NCI-H146 (cell line): ENCODE data around the gene RCCD1.

Experiments used
- DNase-seq: peaks from one replicate; lab custom pipeline; 2025; lab: John Stamatoyannopoulos, UW

RCCD1 gene

DNA sequence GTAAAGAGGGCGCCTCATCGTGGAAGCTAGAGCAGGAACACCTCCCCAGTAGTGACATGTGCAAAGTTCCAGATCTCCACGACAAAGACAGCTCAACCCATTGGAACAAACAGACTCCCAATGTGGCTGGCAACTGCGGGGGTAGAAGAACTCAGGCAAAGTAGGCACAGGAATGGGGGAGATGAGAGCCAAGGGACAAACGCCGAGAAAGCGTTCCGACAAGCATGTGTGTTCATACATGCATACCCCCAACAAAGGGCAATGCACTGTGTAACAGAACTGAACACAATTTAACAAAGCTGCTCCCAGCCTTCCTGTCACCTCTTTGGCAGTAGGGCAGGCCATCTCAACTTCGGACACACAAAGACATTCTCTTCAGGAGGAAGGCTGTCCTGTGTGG is 11.6 kb downstream of the RCCD1 start:
- DNase-seq, result no peak

DNA sequence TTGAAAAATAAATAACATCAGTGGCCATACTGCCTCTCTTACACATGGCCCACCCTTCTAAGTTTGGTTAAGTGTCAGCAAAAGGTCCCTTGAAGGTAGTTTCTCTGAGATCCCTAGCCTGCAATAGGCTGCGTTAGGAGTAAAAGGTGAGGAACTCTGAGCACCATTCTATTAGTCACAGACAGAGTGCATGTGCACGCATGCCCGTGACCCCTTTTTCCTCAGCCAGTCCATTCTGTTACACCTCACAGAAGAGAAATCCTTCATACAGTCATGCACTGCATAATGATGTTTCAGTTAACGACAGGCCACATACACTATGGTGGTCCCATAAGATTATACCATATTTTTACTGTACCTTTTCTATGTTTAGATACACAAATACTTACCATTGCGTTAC is 12.5 kb downstream of the RCCD1 start:
- DNase-seq, result no peak

DNA sequence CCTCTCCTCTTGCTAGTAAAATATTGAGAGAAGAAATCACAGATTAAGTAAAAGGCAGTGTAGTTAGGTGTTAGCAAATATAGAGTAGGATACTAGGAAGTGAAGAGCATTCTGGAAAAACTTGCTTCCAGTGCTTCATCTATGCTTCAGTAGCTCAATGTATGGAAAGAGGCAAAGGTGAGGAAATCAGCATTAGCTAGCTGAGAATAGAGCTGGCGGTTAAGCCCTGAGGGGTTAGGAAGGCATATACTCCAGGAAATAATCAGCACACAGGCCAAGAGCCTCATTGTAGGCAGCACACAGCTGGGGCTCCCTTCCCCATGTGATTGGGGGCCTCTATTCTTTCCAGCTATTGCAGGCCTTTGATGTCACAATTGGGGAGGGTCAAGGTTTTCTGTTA is 13.8 kb downstream of the RCCD1 start:
- no peak for DNase-seq

DNA sequence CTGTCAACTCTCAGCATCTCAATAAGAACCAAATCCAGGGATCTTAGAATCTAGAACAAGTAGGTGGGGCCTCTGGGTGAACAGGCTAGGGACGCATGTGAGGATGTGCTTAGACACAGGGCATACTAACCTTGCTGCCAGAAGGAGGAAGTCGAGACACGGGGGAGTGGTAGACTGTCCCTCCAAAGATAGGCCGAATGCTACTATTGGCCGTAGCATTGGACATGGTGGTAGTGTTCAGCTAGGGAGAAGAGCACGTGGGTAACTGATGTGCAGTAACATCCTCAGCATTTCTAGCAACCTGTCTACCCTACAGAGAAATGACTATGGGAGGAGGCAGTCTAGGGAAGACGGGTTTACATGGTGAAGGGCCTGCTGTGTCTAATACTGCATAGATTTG is 15.6 kb downstream of the RCCD1 start:
- DNase-seq, result no peak

DNA sequence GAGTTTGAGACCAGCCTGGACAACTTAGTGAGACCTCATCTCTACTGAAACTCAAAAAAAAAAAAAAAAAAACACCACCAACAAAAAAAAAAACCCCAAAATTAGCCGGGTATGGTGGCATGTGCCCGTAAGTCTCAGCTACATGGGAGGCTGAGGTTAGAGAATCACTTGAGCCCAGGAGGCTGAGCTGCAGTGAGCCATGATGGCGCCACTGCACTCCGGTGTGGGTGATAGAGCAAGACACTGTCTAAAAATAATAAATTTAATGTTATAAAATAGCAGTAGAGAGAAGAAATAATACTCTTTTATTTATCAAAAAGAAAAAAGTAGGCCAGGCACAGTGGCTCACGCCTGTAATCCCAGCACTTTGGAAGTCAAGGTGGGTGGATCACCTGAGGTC is 17.4 kb downstream of the RCCD1 start:
- DNase-seq, result no peak

DNA sequence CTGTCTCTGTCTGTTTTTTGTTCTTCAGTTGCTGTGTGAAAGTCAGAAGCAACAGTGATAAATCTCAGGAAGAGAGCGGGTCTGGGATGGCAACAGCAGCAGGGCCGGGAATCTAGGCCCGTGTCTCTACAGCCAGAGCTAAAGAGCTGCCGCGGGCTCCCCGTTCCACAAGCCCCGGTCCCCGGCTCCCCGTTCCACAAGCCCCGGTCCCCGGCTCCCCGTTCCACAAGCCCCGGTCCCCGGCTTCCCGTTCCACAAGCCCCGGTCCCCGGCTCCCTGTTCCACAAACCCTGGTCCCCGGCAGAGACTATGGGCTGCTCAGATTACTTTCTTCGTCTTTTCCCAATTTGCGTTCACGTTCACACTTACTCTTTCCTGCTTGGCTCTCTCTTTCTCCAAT is 19.5 kb downstream of the RCCD1 start:
- DNase-seq, result no peak

DNA sequence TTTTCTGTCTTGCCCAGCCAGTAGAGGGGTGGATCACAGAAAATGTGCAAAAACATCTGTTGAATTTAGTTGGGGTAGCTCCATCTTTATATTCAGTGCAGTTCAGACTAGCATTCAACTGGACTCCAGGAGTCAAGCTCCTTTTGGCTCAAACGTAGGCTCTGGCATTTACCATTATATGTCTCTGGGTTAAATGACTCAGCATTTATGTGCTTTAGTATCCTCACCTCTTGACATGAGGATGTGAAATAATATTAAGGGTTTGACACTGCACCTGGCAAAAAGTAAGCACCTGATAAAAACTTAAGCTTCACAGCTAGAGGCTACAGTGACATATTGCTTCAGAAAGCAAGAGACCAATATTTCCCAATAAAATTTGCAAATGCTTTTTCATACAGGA is 24.9 kb downstream of the RCCD1 start:
- no peak for DNase-seq

DNA sequence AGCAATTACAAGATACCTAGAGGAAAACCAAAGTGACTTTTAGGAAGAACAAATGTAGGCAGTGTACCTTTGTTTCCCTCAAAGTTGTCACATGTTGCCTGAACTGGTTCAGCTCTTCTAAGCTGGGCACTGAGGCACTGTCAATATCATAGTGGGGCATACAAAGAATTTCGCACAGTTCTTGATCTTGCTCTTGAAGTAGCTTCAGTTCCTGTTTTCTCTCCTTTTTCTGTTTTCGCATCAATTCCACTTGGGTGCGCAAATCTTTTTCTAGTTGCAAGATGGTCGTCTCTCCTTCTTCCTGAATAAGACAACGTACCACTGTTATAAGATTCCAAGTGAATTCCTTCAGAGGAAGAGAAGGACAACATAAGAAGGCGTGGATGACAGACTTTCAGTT is 27.0 kb downstream of the RCCD1 start:
- DNase-seq, result no peak

DNA sequence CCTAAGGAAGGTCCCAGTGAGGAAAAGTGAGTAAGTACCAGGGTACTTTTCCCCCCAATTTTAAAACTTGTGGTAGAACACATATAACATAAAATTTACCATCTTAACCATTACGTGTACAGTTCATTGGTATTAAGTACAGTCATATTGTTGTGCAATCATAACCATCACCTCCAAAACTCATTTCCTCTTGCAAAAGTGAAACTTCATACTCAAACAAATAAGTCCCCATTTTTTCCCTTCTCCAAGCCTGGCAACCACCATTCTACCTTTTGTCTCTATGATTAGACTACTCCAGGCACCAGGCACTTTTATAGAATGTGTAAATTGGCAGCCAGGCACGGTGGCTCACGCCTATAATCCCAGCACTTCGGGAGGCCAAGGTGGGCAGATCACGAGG is 27.5 kb downstream of the RCCD1 start:
- DNase-seq, result no peak

DNA sequence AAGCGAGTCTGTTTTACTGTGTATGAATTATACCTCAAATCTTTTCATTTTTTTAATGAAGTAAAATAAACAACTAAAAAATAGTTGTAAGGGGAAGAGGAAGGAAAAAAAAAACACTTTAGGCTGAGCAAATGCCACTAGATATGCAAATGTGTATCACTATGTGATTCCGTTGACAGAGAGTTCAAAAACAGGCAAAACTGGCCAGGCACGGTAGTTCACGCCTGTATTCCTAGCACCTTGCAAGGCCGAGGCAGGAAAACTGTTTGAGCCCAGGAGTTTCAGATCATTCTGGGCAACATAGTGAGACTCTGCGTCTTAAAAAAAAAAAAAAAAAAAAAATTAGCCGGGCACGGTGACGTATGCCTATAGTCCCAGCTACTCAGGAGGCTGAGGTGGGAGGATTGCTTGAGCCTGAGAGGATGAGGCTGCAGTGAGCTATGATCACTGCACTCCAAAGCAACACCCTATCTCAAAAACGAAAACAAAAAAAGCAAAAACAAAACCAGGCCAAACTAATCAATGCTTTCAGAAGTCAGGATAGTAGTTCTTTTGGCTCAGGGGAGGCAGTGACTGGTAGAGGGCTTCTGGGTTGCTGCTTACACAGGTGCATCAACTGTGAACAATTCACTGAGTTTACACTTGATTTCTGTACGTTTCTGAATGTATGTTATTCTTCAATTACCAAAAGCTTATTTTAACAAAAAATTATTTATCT is 32.3 kb downstream of the RCCD1 start:
- no peak for DNase-seq

DNA sequence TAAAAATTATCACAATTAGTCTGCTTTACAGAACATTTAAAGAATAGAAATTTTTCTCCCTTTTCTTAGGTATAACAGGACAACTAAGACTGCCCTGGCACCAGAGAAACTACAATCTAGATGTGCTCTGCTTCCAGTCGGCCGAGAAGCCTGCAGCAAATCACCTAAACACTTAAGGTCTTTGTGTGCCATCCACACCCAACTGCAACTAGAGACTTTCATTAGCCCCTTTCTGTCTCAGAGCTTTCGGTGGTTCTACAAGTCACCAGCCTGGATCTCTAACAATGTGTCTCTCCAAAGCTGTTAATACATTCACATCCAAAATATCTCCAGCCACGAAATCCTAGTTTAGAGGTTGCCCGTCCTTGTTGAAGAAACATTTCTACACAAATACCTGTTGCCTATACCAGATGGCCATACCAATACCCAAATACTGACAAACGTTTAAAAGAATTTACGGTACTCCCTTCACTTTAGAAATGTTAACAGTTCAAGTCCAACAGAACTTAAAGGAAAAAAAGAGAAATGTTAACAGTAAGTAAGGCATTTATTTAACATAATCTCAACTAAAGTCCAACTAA is 33.0 kb downstream of the RCCD1 start:
- no peak for DNase-seq

DNA sequence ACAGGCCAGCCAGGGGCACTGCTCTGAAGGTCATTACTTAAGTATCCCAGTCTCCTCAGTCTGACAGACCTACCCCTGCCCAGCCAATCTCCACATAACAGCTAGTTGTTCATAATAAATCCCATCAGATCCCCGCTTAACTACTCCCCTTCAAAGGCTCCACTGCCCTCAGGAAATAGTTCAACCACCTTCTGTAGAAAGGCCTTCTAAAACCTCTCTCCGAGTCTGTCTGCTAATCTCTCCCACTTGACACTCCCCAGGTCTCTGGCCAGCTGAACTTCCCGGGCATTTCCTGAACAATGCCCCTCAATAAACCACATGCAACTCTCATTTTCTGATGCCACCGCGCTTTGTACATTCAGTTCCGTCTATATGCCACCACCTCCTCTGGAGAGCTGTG is 33.6 kb downstream of the RCCD1 start:
- no peak for DNase-seq

DNA sequence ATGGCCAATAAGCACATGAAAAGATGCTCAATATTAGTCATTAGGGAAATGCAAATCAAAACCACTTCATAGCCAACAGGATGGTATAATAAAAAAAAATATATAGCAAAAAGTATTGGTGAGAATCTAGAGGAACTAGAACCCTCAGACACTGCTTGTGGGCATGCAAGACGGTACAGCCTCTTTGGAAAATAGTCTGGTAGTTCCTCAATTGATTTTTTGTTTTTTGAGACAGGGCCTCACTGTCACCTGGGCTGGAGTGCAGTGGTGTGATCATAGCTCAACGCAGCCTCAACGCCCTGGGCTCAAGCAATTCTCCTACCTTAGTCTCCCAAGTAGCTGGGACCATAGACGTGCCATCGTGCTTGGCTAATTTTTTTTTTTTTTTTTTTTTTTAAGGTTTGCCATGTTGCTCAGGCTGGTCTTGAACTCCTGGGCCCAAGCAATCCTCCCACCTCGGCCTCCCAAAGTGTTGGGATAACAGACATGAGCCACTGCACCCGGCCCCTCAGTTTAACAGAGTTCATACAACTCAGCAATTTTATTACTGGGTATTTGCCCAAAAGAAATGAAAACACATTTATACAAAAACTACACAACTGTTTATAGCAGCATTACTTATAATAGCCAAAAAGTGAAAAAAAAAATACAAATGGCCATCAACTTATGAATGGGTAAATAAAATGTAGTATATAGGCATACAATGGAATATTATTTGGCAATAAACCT is 34.5 kb downstream of the RCCD1 start:
- no peak for DNase-seq

DNA sequence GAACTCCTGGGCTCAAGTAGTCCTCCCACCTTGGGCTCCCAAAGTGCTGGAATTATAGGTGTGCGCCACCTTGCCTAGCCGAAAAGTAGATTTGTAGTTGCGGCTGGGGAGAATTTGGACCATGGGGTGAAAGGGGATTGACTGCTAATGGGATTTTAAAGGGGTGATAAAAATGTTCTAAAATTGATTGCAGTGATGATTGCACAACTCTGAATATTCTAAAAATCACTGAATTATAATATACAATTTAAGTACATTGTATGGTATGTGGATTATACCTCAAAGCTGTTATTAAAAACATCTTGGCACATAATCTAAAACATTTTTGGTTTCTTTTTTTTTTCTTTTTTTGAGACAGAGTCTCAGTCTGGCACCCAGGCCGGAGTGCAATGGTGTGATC is 35.8 kb downstream of the RCCD1 start:
- DNase-seq, result no peak

DNA sequence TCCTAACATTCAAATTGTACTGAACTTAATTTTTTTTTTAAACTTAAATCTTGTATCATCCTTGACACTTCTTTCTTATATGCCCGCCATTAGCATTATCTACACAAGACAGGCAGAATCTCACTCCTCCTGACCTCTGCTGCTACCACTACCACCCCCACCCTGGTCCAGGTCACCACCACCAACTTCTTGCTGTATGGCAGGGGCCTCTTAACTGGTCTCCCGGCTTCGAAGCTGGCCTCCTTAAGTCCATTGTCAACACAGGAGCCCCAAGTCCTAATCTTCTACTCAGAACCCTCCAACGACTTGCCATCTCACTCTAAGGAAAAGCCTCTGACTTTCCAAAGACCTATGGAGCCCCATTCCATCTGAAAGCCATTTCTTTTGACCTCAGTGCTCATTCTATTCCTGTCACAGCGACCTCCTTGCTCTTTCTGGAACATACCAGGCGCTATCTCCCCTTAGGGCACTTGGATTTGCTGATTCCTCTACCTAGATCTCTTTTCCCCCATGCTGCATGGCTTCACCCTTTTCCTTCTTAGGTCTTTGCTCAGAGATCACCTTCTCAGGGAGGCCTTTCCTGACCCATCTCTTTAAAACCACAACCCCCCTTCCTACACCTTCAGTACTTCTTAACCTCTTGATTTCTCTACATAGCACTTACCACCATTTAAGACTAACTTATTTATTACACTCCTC is 37.1 kb downstream of the RCCD1 start:
- DNase-seq, result no peak

DNA sequence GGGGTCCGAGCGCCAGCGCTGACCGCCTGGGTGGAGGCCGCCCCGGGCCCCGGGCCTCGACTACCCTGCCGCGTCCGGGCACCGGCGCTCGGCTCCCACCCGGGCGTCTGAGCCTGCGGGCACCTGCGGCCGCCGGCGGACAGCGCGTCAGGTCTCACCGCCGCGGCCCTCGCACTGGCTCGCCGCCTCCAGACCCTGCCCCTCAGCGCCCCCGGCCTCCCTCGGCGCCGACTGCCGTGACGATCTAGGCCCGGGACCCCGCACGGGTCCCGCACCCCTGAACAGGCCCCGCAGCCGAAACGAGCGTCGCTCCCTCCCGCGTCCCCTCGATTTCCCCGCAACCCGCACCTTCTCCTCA is 39.4 kb downstream of the RCCD1 start:
- peak; percentile 27 for DNase-seq

DNA sequence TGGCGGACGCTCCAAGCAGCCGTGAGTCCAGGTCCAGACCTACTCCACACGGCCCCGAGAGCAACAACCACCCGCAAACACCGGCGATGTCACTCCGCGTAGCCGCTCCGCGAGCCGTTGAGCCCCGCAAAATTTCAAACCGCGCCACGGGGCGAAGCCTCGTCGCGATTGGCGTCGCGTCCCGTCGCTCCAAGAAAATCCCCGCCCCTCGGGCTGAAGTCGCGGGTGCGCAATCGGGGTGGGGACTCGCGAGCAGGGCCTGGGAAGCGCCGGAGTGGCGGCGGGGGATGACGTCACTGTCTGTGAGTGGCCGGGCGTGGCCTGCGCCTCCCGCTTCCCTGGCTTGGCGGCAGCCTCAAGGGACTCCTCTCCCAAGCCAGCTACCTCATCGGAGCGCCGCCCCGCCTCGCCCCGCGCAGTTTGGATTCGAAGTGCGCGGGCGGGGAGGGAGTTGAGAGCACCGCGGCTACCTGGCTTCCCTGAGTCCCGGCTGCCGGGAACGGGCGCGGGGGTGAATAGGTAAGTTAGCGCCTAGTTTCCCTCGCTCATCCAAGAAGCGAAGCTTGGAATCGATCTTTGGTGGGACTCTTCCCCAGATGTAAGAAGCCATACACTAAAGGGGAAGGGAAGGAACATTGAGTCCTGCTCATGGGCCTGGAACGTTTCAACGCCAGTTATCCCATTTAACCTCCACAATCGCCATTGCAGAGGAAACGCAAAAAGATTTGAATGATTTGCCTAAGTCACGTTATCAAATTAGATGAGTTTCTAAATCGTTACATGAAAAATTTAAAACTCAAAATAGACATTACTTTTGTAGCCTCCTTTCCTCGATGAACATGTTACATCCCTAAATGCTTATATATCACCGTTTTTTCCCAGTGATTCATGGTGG is 40.0 kb downstream of the RCCD1 start, which contains the start of gene PRC1:
PRC1 (minus strand) TSS at position 119 of the 895 bp plus-strand sequence; CDS start at position 1, 118 bp downstream.
- peak; percentile 96 for DNase-seq

DNA sequence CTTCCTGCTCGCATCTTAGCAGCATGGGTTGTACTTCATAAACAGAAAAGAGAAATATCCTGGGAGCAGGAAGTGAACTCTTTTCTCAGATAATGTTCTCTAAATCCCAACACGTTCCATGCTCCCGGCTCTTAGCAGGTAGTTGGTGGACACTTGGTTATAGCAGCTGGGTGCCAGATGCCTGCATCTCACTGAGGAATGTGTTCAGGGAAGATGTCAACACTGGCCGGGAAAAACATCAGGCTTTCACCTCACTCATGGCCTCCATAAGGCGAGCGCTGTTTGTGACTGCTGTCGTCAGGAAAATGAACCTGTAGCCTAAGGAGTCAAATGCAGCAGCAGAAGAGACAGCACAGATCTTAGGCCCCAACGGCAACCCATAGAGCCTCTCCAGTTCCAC is 44.1 kb downstream of the RCCD1 start:
- no peak for DNase-seq

DNA sequence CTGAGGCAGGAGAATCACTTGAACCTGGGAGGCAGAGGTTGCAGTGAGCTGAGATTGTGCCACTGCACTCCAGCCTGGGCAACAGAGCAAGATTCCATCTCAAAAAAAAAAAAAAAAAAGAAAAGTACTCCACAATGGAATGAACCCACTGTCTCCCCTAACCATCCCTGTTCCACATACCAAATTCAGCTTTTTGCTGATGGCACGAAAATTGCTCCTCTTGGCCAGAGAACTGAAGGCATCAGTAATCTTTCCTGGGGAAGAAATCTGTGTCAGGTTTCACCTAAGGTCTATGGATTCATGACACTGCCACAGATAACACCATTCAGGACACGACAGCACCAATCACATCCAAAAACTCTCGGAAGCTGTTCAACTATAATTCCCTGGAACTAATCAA is 46.5 kb downstream of the RCCD1 start:
- no peak for DNase-seq

DNA sequence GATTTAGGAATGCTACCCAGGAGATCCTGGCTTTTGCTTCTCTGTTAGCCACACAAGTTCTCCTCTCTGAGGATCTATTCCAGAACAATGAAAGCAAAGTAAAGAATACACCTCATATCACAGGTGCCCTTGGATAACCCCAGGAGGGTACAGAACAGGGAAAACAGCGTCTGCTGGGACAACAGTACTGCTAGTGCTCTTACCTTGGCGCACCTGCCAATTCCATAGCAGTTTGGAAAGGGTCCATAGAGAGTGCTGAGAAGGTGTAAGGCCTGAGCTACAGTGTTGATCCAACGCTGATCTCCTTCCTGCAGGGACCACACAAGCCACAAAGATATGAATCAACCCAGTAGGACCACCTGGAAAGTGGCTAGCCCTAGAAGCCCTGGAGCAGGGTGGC is 52.6 kb downstream of the RCCD1 start:
- DNase-seq, result no peak
